ENCODE results near the gene LEAP2.

DNA sequence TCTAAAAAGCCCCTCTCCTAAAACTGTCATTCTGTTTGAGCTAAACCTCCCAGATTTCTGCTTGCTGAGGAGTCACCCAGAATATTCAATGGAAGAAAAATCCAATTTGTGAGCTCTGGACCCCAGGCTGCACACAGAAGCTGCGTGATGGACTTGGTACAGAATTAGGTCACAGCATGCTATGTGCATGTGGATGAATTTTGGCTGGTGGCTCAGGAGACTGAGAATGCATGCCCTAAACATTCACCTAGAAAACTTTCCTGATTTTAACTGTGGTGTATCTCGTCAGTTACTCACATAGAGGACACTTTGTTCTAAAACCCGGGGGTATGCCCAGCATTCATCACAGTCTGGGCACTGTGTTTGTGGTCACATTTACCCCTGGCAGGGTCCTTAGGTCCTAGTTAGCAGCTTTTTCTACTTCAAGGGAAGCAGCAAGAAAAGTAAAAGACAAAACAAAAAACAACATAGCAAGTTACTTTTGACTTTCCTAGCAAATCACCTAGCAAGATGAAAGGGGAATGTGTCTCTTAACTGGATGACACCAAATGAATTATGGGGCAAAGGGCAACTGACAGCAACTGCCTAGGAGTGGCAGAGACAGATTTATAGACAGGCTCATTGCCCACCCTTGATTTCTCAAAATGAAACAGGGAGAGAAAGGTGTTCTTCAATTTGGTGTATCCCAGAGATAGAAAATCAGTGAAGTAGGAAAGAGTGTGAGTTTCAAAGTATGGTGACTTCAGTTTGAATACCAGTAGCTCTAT, 34.8 kb upstream of the LEAP2 start:
- no peak for TF ChIP-seq CTCF (conservative IDR thresholded peaks at IDR 0.05)
- TF ChIP-seq EZH2 (IDR thresholded peaks at IDR 0.05; ENCODE audit: low read depth): no peak
